Neural crest cell (in vitro differentiated cells): ENCODE data around the gene KIAA1549. TPM values are rescaled to one million over a fixed set of nuclear protein-coding genes. Genes with fewer than 3 reads are reported as not detected.

ENCODE experiments used
- DNase-seq: peaks from one replicate; pipeline ENCODE4 v3.0.0; 2021; ENCODE audit warnings: low read depth, mixed read lengths, low spot score
- H3K27ac Mint-ChIP-seq: one replicate; pipeline ENCODE4 v1.8.0; 2021; ENCODE audit warnings: mild to moderate bottlenecking, mixed read lengths; ENCODE audit not compliant: unreplicated experiment
- H3K27me3 Mint-ChIP-seq: 2 replicates; pipeline ENCODE4 v1.8.0; 2021; ENCODE audit warnings: low read depth, mild to moderate bottlenecking, mixed read lengths
- H3K36me3 Mint-ChIP-seq: 2 replicates; pipeline ENCODE4 v1.8.0; 2021; ENCODE audit warnings: low read depth, mild to moderate bottlenecking, mixed read lengths
- H3K4me1 Mint-ChIP-seq: 2 replicates; pipeline ENCODE4 v1.8.0; 2021; ENCODE audit warnings: mixed read lengths
- H3K4me3 Mint-ChIP-seq: one replicate; pipeline ENCODE4 v1.8.0; 2021; ENCODE audit warnings: mild to moderate bottlenecking, mixed read lengths
- H3K9me3 Mint-ChIP-seq: 2 replicates; pipeline ENCODE4 v1.8.0; 2021; ENCODE audit warnings: mixed read lengths
- CTCF ChIP-seq: fragments of 200-600 bp; sonication (generic); conservative IDR thresholded peaks from 2 replicates; pipeline ENCODE4 v1.5.0; 2021; ENCODE audit warnings: antibody characterized with exemption, mild to moderate bottlenecking
- total RNA-seq: library from RNA; stranded (reverse); gene quantifications from 2 replicates; pipeline ENCODE4 v1.2.1, GENCODE V29; 2021

KIAA1549 gene
- total RNA-seq, 1 donor from 2014 or later = 33.2 TPM

GRCh38 chr7:138861051-138861450 is 120.1 kb downstream of the KIAA1549 start:
- no peak overlapping the region for H3K27ac Mint-ChIP-seq
- TF ChIP-seq CTCF = no peak
- H3K9me3 Mint-ChIP-seq = peaks cover 4% of the 10 kb centered on the region
- no peaks in the 10 kb centered on the region for H3K4me1 Mint-ChIP-seq
- DNase-seq = no peak
- H3K4me3 Mint-ChIP-seq = no peak overlapping the region
- no peaks in the 10 kb centered on the region for H3K27me3 Mint-ChIP-seq
- peaks cover 62% of the 10 kb centered on the region for H3K36me3 Mint-ChIP-seq

GRCh38 chr7:138857728-138858127 is 123.5 kb downstream of the KIAA1549 start:
- Mint-ChIP-seq H3K9me3 (peaks cover 4% of the 10 kb centered on the region), H3K4me1 (no peaks in the 10 kb centered on the region), H3K27me3 (no peaks in the 10 kb centered on the region), H3K4me3 (no peak overlapping the region), H3K27ac (no peak overlapping the region), H3K36me3 (peaks cover 57% of the 10 kb centered on the region)
- TF ChIP-seq CTCF = no peak
- no peak for DNase-seq

- Mint-ChIP-seq H3K4me1 (no peaks in the 10 kb centered on the region), H3K9me3 (peaks cover 10% of the 10 kb centered on the region), H3K36me3 (peaks cover 65% of the 10 kb centered on the region), H3K4me3 (no peak overlapping the region), H3K27me3 (no peaks in the 10 kb centered on the region), H3K27ac (no peak overlapping the region)
- DNase-seq = no peak
- no peak for TF ChIP-seq CTCF
Observed at GRCh38 chr7:138854115-138854645, 127.0 kb downstream of the KIAA1549 start.

- H3K9me3 Mint-ChIP-seq = peaks cover 10% of the 10 kb centered on the region
- TF ChIP-seq CTCF = no peak
- H3K27ac Mint-ChIP-seq = no peak overlapping the region
- no peaks in the 10 kb centered on the region for H3K27me3 Mint-ChIP-seq
- peaks cover 3% of the 10 kb centered on the region for H3K4me1 Mint-ChIP-seq
- no peak for DNase-seq
- no peak overlapping the region for H3K4me3 Mint-ChIP-seq
- peaks cover 63% of the 10 kb centered on the region for H3K36me3 Mint-ChIP-seq
Observed at GRCh38 chr7:138853448-138853847, 127.7 kb downstream of the KIAA1549 start.

GRCh38 chr7:138852469-138852868 is 128.7 kb downstream of the KIAA1549 start:
- H3K36me3 Mint-ChIP-seq = peaks cover 55% of the 10 kb centered on the region
- H3K9me3 Mint-ChIP-seq = peaks cover 10% of the 10 kb centered on the region
- no peak overlapping the region for H3K4me3 Mint-ChIP-seq
- no peak for TF ChIP-seq CTCF
- DNase-seq = no peak
- no peak overlapping the region for H3K27ac Mint-ChIP-seq
- no peaks in the 10 kb centered on the region for H3K27me3 Mint-ChIP-seq
- peaks cover 5% of the 10 kb centered on the region for H3K4me1 Mint-ChIP-seq

GRCh38 chr7:138849701-138850100 is 131.5 kb downstream of the KIAA1549 start:
- no peak overlapping the region for H3K4me3 Mint-ChIP-seq
- no peak for TF ChIP-seq CTCF
- no peak for DNase-seq
- no peak overlapping the region for H3K27ac Mint-ChIP-seq
- H3K27me3 Mint-ChIP-seq = no peaks in the 10 kb centered on the region
- H3K36me3 Mint-ChIP-seq = peaks cover 41% of the 10 kb centered on the region
- peaks cover 7% of the 10 kb centered on the region for H3K9me3 Mint-ChIP-seq
- peaks cover 5% of the 10 kb centered on the region for H3K4me1 Mint-ChIP-seq
